ENCODE data around the gene DLG3.

- TF ChIP-seq POLR2AphosphoS5 (IDR thresholded peaks at IDR 0.05; ENCODE audit: borderline replicate concordance, low read depth, low read length) = no peak
- no peak for TF ChIP-seq EZH2 (IDR thresholded peaks at IDR 0.05)
- TF ChIP-seq FOXP2 (optimal IDR thresholded peaks at IDR 0.05; ENCODE audit: control extremely low read depth, extremely low read length, insufficient read depth) = no peak
Observed at GRCh38 chrX:70461026-70461425, 16.4 kb downstream of the DLG3 start.
